ENCODE data around the gene PSMB7. TPM values are rescaled to one million over a fixed set of nuclear protein-coding genes. Genes with fewer than 3 reads are reported as not detected.

PSMB7 gene
- total RNA-seq, 1 donor: 209 TPM

DNA sequence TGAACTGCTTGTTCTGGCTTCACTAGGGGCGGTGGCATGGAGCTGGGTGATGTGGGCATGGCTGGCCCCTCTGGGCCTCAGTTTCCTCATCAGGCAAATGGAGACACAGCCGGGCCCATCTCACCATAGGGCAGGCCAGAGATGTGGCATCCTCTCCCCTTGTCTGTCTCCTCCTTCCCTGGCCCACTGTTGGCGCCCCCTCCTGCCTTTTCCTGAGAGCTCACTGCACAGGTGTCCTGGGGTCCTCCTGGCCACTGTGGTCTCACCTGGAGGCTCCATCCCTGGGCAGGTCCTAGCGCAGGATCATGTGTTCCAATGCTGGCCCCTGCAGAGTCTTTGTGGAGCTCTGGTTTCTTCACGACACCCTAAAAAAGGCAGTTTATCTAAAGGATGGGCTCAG, 104.0 kb downstream of the PSMB7 start:
- TF ChIP-seq, protein P1, sequence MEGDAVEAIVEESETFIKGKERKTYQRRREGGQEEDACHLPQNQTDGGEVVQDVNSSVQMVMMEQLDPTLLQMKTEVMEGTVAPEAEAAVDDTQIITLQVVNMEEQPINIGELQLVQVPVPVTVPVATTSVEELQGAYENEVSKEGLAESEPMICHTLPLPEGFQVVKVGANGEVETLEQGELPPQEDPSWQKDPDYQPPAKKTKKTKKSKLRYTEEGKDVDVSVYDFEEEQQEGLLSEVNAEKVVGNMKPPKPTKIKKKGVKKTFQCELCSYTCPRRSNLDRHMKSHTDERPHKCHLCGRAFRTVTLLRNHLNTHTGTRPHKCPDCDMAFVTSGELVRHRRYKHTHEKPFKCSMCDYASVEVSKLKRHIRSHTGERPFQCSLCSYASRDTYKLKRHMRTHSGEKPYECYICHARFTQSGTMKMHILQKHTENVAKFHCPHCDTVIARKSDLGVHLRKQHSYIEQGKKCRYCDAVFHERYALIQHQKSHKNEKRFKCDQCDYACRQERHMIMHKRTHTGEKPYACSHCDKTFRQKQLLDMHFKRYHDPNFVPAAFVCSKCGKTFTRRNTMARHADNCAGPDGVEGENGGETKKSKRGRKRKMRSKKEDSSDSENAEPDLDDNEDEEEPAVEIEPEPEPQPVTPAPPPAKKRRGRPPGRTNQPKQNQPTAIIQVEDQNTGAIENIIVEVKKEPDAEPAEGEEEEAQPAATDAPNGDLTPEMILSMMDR (IDR thresholded peaks at IDR 0.05; ENCODE audit: insufficient read depth, low read length): no peak
- DNase-seq (ENCODE audit: low read depth): no peak
- H3K4me3 ChIP-seq (ENCODE audit: low read depth, low read length): no peak overlapping the region

DNA sequence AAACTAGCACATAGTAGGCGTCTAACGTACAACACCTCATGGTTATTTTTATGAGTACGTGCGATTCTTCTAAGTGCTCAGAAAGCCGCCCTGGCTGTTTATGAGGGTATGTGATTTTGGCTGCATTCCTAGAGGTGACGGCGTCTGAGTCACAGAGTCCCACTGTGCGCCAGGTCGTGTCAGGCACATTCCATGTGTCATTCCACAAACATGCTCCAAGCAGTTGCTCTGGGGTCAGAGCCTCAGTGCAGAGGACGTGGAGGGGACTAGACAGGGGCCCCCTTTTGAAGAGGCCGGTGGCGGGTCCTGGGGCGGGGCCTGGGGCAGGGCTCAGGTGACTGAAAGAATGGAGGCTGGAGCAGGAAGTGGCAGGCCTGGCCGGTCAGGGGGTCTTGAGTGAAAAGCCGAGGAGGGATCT, 105.6 kb downstream of the PSMB7 start:
- TF ChIP-seq, protein P1 (IDR thresholded peaks at IDR 0.05; ENCODE audit: insufficient read depth, low read length): no peak
- no peak overlapping the region for H3K4me3 ChIP-seq (ENCODE audit: low read depth, low read length)
- DNase-seq (ENCODE audit: low read depth): peak; percentile 97

DNA sequence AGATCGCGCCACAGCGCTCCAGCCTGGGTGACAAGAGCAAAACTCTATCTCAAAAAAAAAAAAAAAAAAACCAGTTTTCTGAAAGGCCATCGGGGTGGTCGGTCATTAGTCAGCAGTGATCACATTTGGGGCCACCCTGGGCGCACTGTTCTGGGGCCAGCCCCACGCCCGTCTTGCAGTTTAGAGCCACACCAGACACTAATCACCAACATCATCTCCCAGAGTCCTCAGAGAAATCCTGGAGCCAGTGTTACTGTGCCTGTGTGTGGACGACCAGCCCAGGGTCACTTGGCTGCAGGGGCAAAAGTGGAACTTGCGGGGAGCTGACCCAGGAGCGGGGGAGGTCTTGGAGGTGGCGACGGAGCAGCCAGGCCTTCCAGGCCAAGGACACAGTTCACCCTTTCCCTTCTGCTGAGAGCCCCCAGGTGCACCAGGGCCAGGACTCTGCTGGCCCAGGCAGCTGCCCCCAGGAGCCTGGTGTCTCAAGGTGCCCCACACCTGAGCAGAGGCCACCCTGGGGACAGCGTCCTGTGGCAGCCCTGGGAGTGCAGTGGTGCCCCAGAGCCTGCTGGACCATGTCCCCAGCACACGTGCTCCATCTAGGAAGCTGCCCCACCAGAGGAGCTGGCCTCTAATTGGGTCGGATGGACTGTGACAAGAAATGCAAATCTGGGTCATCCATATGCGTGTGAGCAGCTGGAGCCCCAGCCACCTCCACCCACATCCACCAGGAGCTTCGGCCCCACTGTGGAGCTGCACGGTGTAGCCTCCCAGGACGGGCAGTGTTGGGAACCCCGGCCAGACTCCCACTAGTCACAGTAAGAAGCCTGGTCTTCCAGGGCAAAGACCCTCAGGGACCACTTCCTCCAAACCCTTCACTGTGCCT, 106.4 kb downstream of the PSMB7 start:
- DNase-seq (ENCODE audit: low read depth): no peak
- no peak overlapping the region for H3K4me3 ChIP-seq (ENCODE audit: low read depth, low read length)
- TF ChIP-seq, protein P1 (IDR thresholded peaks at IDR 0.05; ENCODE audit: insufficient read depth, low read length): no peak

DNA sequence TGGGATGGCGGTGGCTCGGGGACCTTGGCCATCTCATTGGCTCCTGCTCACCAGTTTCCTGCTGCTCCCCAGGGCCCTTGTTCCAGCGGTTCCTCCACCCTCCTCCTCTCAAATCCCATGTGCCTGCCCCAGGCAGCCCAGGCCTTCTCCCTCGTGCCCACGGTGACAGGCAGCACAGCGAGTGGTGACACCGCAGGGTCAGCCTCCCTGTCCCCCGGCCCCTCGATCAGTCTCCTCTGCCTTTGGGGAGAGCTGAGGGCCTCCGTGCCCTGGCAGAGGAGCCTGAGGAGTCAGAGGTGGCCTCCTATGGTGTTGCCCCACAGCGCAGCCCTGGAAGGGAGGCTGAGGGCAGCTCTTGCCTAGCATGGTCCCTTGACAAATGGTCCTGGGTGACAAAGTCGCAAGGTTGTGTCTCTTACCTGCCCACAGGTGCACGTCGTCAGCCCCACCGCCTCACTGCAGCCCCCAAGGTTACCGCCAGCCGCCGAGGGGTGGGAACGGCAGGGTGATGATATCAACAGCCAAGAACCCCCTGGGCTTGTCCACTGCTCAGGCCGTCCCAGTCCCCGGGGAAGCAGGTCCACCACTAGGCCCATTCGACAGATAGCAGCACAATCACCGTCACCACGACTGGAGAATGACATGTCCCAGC, 107.7 kb downstream of the PSMB7 start:
- TF ChIP-seq, protein P1 (IDR thresholded peaks at IDR 0.05; ENCODE audit: insufficient read depth, low read length): no peak
- no peak for DNase-seq (ENCODE audit: low read depth)
- H3K4me3 ChIP-seq (ENCODE audit: low read depth, low read length): no peak overlapping the region

DNA sequence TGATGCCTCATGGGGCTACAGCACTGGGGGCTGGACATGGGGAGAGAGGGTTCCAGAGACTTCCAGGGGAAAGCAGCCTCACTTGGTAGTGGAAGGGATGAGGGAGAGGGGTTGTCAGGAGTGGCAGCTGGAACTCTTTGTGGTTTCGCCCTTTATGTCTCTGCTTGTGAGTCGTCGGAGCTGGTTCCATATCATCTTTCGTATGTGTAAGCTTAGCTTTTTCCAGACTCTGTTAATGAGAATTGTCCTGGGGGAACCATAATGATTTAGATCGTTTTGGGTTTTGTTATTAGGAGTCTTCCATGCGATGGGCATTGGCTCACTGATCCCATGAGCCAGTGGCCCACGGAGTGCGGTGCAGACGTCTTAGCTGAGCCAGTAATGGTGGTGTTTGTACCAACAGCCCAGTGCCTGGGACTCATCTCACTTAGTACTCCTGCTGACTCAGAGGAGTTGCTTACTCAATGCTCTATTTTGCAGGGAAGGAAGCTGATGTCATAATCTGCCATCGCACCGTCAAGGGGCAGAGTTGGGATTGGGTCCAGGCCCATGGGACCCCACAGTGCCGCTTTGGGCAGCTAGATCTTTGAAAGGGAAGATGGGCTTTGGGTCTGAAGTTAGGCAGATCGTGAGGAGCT, 109.0 kb downstream of the PSMB7 start:
- H3K4me3 ChIP-seq (ENCODE audit: low read depth, low read length): no peak overlapping the region
- peak; percentile 87 for DNase-seq (ENCODE audit: low read depth)
- TF ChIP-seq, protein P1 (IDR thresholded peaks at IDR 0.05; ENCODE audit: insufficient read depth, low read length): no peak

DNA sequence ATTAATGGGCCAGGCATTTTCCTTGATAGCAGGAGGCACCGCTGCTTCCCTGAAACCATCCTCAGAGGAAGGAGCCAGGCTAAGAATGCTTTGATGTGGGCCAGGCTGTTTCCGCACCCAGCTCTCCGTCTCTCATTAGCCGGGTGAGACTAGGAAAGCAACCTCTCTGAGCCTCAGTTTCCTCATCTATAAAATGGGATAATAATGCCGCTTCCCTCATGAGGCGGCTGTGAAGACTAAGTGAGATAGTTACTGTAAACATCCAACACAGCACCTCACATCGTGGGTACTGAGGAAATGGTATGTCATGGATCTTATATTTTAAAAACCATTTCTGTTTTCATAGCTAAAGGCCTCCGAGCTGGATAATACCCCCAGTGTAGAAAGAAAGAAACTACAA, 111.0 kb downstream of the PSMB7 start:
- TF ChIP-seq, protein P1 (IDR thresholded peaks at IDR 0.05; ENCODE audit: insufficient read depth, low read length): no peak
- DNase-seq (ENCODE audit: low read depth): no peak
- no peak overlapping the region for H3K4me3 ChIP-seq (ENCODE audit: low read depth, low read length)
